ENCODE results near the gene GBX1. TPM values are rescaled to one million over a fixed set of nuclear protein-coding genes. Genes with fewer than 3 reads are reported as not detected.

The GBX1 gene
- total and polyA plus RNA-seq, 11 donors, result 0.27 to 0.52 (median 0.34) TPM; not detected in 5

- ATAC-seq (no peak), DNase-seq (no peak)
- intact Hi-C loops (cut with DNase I), result no loop called here
- Histone ChIP-seq H3K36me3 (no peaks in the 10 kb centered on the region), H3K27ac (no peak overlapping the region), H3K9me3 (no peaks in the 10 kb centered on the region), H3K27me3 (peaks cover 0 to 10% (median 0%) of the 10 kb centered on the region in 9 donors), H3K4me1 (peaks cover 0 to 1% (median 0%) of the 10 kb centered on the region in 12 donors), H3K4me3 (no peak overlapping the region)
- no peak for TF ChIP-seq POLR2A (IDR thresholded peaks at IDR 0.05)
- no peak for TF ChIP-seq CTCF (IDR thresholded peaks at IDR 0.05)
- 84 to 95% (median 91%) methylated on average over 14 of the region's 14 CpGs for WGBS, 4 donors
Observed at GRCh38 chr7:151193203-151193978, 25.9 kb upstream of the GBX1 start.

- 95 to 99% (median 97%) methylated on average over 21 to 23 of the region's 23 CpGs for WGBS, 4 donors
- peaks cover 0 to 8% (median 0%) of the 10 kb centered on the region in 12 donors for H3K4me1 ChIP-seq
- intact Hi-C loops (cut with DNase I), result no loop called here
- ATAC-seq (no peak), DNase-seq (no peak)
- TF ChIP-seq POLR2A (IDR thresholded peaks at IDR 0.05) (no peak), CTCF (IDR thresholded peaks at IDR 0.05) (no peak)
- H3K9me3 ChIP-seq, result no peaks in the 10 kb centered on the region
- no peak overlapping the region for H3K4me3 ChIP-seq
- no peak overlapping the region for H3K27ac ChIP-seq
- peaks cover 0 to 10% (median 0%) of the 10 kb centered on the region in 9 donors for H3K27me3 ChIP-seq
- H3K36me3 ChIP-seq, result no peaks in the 10 kb centered on the region
Observed at GRCh38 chr7:151192002-151192539, 24.6 kb upstream of the GBX1 start.

GRCh38 chr7:151191544-151191943 lies 24.1 kb upstream of the GBX1 start:
- DNase-seq, result no peak
- TF ChIP-seq POLR2A (IDR thresholded peaks at IDR 0.05), result no peak
- TF ChIP-seq CTCF (IDR thresholded peaks at IDR 0.05), result no peak

GRCh38 chr7:151189038-151189437 lies 21.5 kb upstream of the GBX1 start:
- no peaks in the 10 kb centered on the region for H3K9me3 ChIP-seq
- H3K4me3 ChIP-seq, result no peak overlapping the region
- H3K4me1 ChIP-seq, result peaks cover 0 to 22% (median 0%) of the 10 kb centered on the region in 12 donors
- 74 to 82% (median 76%) methylated on average over 4 of the region's 4 CpGs for WGBS, 4 donors
- TF ChIP-seq CTCF (IDR thresholded peaks at IDR 0.05), result no peak
- no peak for TF ChIP-seq POLR2A (IDR thresholded peaks at IDR 0.05)
- H3K27me3 ChIP-seq, result no peaks in the 10 kb centered on the region
- H3K27ac ChIP-seq, result no peak overlapping the region
- H3K36me3 ChIP-seq, result no peaks in the 10 kb centered on the region
- ATAC-seq (no peak), DNase-seq (peak in 1 of 5 donors; percentile 1)
- intact Hi-C loops (cut with DNase I), result no loop called here

More at GRCh38 chr7:151191544-151191943, 24.1 kb upstream of the GBX1 start:
- Histone ChIP-seq H3K27me3 (peaks cover 0 to 10% (median 0%) of the 10 kb centered on the region in 9 donors), H3K36me3 (no peaks in the 10 kb centered on the region), H3K9me3 (no peaks in the 10 kb centered on the region), H3K4me1 (peaks cover 0 to 12% (median 0%) of the 10 kb centered on the region in 12 donors), H3K27ac (no peak overlapping the region), H3K4me3 (no peak overlapping the region)
- intact Hi-C loops (cut with DNase I), result no loop called here
- no peak for ATAC-seq
- WGBS, 4 donors, result 73 to 86% (median 80%) methylated on average over 8 to 12 of the region's 12 CpGs

All from heart left ventricle (tissue), 16 donors.